Upper lobe of left lung (tissue), 4 donors: ENCODE measurements around the gene ACE2.

Experiments
- CTCF ChIP-seq, 6 experiments: fragments of 450-650 bp in 4 of 6; fragments of 200-600 bp in 2 of 6; sonication (generic) in 2 of 6; IDR thresholded peaks; one replicate each; pipeline ENCODE4 v1.5.1; 2016 to 2019; ENCODE audit warnings: antibody characterized with exemption in 6 of 6
- POLR2A ChIP-seq, 4 donors: fragments of 450-650 bp; IDR thresholded peaks; one replicate each; pipeline ENCODE4 v1.5.1; 2016 to 2017; ENCODE audit warnings: antibody characterized with exemption in 4 of 4, mild to moderate bottlenecking in 2 of 4
- POLR2AphosphoS5 ChIP-seq, 2 donors: sonication (generic); formaldehyde crosslinking; IDR thresholded peaks; one replicate each; pipeline ENCODE4 v1.5.1; 2017; ENCODE audit warnings: antibody characterized with exemption in 2 of 2

- no peak for TF ChIP-seq POLR2AphosphoS5 (IDR thresholded peaks at IDR 0.05)
- TF ChIP-seq CTCF (IDR thresholded peaks at IDR 0.05), result no peak
- TF ChIP-seq POLR2A (IDR thresholded peaks at IDR 0.05), result no peak
Measured at GRCh38 chrX:15546745-15547144, 54.0 kb downstream of the ACE2 start.
